Chondrocyte (in vitro differentiated cells): Measurements from ENCODE around the gene COL8A1. TPM values are rescaled to one million over a fixed set of nuclear protein-coding genes. Genes with fewer than 3 reads are reported as not detected.
"Not testable (repeated sequence)": the region's sequence is repeated elsewhere in the genome, so short reads cannot be mapped to it uniquely, and the experiment has no call there.

Experiments
- DNase-seq: peaks from one replicate; pipeline ENCODE4 v3.0.0; 2021; ENCODE audit warnings: mixed read lengths, low spot score
- H3K27ac Mint-ChIP-seq: one replicate; pipeline ENCODE4 v1.8.0; 2021; ENCODE audit warnings: mild to moderate bottlenecking, moderate library complexity, mixed read lengths; ENCODE audit not compliant: unreplicated experiment
- H3K27me3 Mint-ChIP-seq: 2 replicates; pipeline ENCODE4 v1.8.0; 2021; ENCODE audit warnings: low read depth, mixed read lengths
- H3K36me3 Mint-ChIP-seq: 2 replicates; pipeline ENCODE4 v1.8.0; 2021; ENCODE audit warnings: low read depth, mixed read lengths
- H3K4me1 Mint-ChIP-seq: 2 replicates; pipeline ENCODE4 v1.8.0; 2021; ENCODE audit warnings: low read depth, mild to moderate bottlenecking, mixed read lengths
- H3K4me3 Mint-ChIP-seq: one replicate; pipeline ENCODE4 v1.8.0; 2021; ENCODE audit warnings: mild to moderate bottlenecking, moderate library complexity, mixed read lengths; ENCODE audit not compliant: unreplicated experiment
- H3K9me3 Mint-ChIP-seq: 2 replicates; pipeline ENCODE4 v1.8.0; 2021; ENCODE audit warnings: low read depth, mixed read lengths
- CTCF ChIP-seq: fragments of 200-600 bp; sonication (generic); IDR thresholded peaks from 2 replicates; pipeline ENCODE4 v1.5.0; 2021; ENCODE audit warnings: antibody characterized with exemption, mild to moderate bottlenecking, moderate library complexity
- total RNA-seq: library from RNA; stranded (reverse); gene quantifications from 3 replicates; pipeline ENCODE4 v1.2.1, GENCODE V29; 2021

Gene COL8A1
- total RNA-seq, 1 donor from 2014 or later: 2,343 TPM

GRCh38 chr3:99730870-99731269 lies 92.5 kb downstream of the COL8A1 start:
- H3K4me1 Mint-ChIP-seq: peaks cover 42% of the 10 kb centered on the region
- TF ChIP-seq CTCF: no peak
- no peaks in the 10 kb centered on the region for H3K27me3 Mint-ChIP-seq
- peaks cover 25% of the 10 kb centered on the region for H3K36me3 Mint-ChIP-seq
- no peak overlapping the region for H3K4me3 Mint-ChIP-seq
- peak overlapping the region; percentile 85 for H3K27ac Mint-ChIP-seq
- no peak for DNase-seq
- no peaks in the 10 kb centered on the region for H3K9me3 Mint-ChIP-seq

GRCh38 chr3:99731499-99731898 lies 93.1 kb downstream of the COL8A1 start:
- Mint-ChIP-seq H3K4me3 (no peak overlapping the region), H3K36me3 (peaks cover 22% of the 10 kb centered on the region), H3K4me1 (peaks cover 39% of the 10 kb centered on the region), H3K27ac (peak overlapping the region; percentile 85), H3K9me3 (no peaks in the 10 kb centered on the region), H3K27me3 (no peaks in the 10 kb centered on the region)
- DNase-seq: no peak
- TF ChIP-seq CTCF: no peak

GRCh38 chr3:99740371-99740770 lies 102.0 kb downstream of the COL8A1 start:
- Mint-ChIP-seq H3K36me3 (peaks cover 24% of the 10 kb centered on the region), H3K27ac (peak overlapping the region; percentile 70), H3K4me1 (peaks cover 58% of the 10 kb centered on the region)
- not testable (repeated sequence) for H3K27me3 Mint-ChIP-seq, DNase-seq, H3K4me3 Mint-ChIP-seq, H3K9me3 Mint-ChIP-seq
- TF ChIP-seq CTCF: peak; percentile 14

GRCh38 chr3:99741588-99741987 lies 103.2 kb downstream of the COL8A1 start:
- H3K9me3 Mint-ChIP-seq: peaks cover 4% of the 10 kb centered on the region
- H3K36me3 Mint-ChIP-seq: peaks cover 32% of the 10 kb centered on the region
- no peaks in the 10 kb centered on the region for H3K27me3 Mint-ChIP-seq
- no peak overlapping the region for H3K4me3 Mint-ChIP-seq
- DNase-seq: no peak
- peaks cover 66% of the 10 kb centered on the region for H3K4me1 Mint-ChIP-seq
- no peak for TF ChIP-seq CTCF
- H3K27ac Mint-ChIP-seq: peak overlapping the region; percentile 22

- H3K4me1 Mint-ChIP-seq: peaks cover 48% of the 10 kb centered on the region
- H3K9me3 Mint-ChIP-seq: no peaks in the 10 kb centered on the region
- TF ChIP-seq CTCF: peak; percentile 72
- H3K4me3 Mint-ChIP-seq: no peak overlapping the region
- DNase-seq: no peak
- peaks cover 43% of the 10 kb centered on the region for H3K36me3 Mint-ChIP-seq
- no peaks in the 10 kb centered on the region for H3K27me3 Mint-ChIP-seq
- H3K27ac Mint-ChIP-seq: peak overlapping the region; percentile 71
Observed at GRCh38 chr3:99747915-99748314, 109.5 kb downstream of the COL8A1 start.
